Measurements from ENCODE around the gene POU2F1. TPM values are rescaled to one million over a fixed set of nuclear protein-coding genes. Genes with fewer than 3 reads are reported as not detected.
"Not testable (repeated sequence)": the region's sequence is repeated elsewhere in the genome, so short reads cannot be mapped to it uniquely, and the experiment has no call there.

Gene POU2F1
- total and polyA plus RNA-seq, 4 experiments from 2014 or later = 5.7 to 22.9 (median 14.4) TPM

DNA sequence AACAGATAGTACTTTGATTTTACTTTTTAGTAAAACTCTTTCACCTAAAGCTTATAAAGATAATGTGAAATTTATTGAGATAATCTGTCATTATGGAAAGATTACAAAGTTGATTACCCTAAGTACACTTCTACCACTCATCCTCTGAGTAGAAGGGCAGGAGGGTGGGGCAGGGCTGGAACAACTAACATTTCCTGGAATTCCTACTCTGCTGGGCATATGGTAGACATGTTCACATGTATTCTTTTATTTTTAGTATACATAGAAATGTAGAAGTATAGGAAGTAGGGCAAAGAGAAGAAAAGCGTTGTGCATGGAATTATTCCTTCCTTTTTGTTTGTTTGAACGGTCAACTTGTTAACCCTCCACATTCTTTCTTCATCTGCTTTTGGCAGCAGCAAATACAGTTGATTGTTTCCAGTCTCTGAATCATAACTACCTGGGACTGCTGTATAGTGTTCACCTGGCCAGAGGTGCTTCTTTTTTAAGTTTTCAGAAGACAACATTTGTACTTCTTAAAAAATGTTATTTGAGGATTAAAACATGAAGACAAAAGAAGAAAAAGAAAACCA, 85.1 kb downstream of the POU2F1 start:
- intact Hi-C loops (cut with micrococcal nuclease) = no loop called here
- no peak for DNase-seq
- Histone ChIP-seq H3K9me3 (ENCODE audit: control insufficient read depth in 1 of 2, low read length in 2 of 2) (no peaks in the 10 kb centered on the region), H3K4me3 (ENCODE audit: low read length in 2 of 2) (no peak overlapping the region), H3K36me3 (ENCODE audit: insufficient read depth, low read length) (no peaks in the 10 kb centered on the region), H3K27me3 (ENCODE audit: insufficient read depth, low read length) (no peaks in the 10 kb centered on the region), H3K4me1 (ENCODE audit: insufficient read depth, low read length) (no peaks in the 10 kb centered on the region), H3K27ac (ENCODE audit: low read depth, low read length) (no peak overlapping the region)
- POLR2A ChIA-PET (ENCODE audit: partially characterized antibody) = no interaction called here
- CTCF ChIA-PET (ENCODE audit: partially characterized antibody) = no interaction called here
- no peaks in the 10 kb centered on the region for H3K9me3 Mint-ChIP-seq
- H3K27ac Mint-ChIP-seq = peak overlapping the region in 1 of 7 donors; percentile 33
- no peaks in the 10 kb centered on the region for H3K27me3 Mint-ChIP-seq
- no peak overlapping the region for H3K4me3 Mint-ChIP-seq
- H3K4me1 Mint-ChIP-seq = peaks cover 0 to 6% (median 2%) of the 10 kb centered on the region in 4 donors
- H3K36me3 Mint-ChIP-seq = peaks cover 0 to 3% of the 10 kb centered on the region in 2 donors

DNA sequence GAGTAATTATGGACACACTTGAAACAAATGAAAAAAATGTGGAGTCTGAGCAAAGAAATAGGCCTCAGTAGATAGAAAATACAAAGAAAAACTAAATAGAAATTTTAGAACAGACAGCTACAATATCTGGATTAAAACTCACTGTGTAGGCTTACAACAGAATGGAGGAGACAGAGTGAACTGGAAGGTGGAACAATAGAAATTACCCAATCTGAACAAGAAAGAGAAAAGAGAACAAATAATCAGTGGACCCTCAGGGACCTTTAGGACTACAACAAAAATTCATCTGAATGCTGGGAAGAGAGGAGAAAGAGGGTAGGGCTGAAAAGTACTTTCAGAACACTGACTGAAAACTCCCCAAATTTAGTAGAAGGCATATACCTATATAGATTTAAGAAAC, 90.0 kb downstream of the POU2F1 start:
- Histone ChIP-seq H3K36me3 (ENCODE audit: insufficient read depth, low read length) (no peaks in the 10 kb centered on the region), H3K4me1 (ENCODE audit: insufficient read depth, low read length) (no peaks in the 10 kb centered on the region), H3K4me3 (ENCODE audit: low read length in 2 of 2) (no peak overlapping the region), H3K9me3 (ENCODE audit: control insufficient read depth in 1 of 2, low read length in 2 of 2) (no peaks in the 10 kb centered on the region), H3K27ac (ENCODE audit: low read depth, low read length) (no peak overlapping the region), H3K27me3 (ENCODE audit: insufficient read depth, low read length) (no peaks in the 10 kb centered on the region)
- Mint-ChIP-seq H3K27me3 (no peaks in the 10 kb centered on the region), H3K36me3 (peaks cover 15 to 25% of the 10 kb centered on the region in 2 donors), H3K4me3 (no peak overlapping the region), H3K9me3 (peaks cover 0 to 21% (median 10%) of the 10 kb centered on the region in 8 donors), H3K4me1 (peaks cover 0 to 6% (median 4%) of the 10 kb centered on the region in 4 donors), H3K27ac (peak overlapping the region in 1 of 7 donors; percentile 5)
- ChIA-PET CTCF (ENCODE audit: partially characterized antibody) (interaction anchor here (1.1 kb wide), 1 partner anchor 229 kb away, joined by 3 read pairs; no protein-coding TSS in a partner anchor), POLR2A (ENCODE audit: partially characterized antibody) (no interaction called here)
- intact Hi-C loops (cut with micrococcal nuclease) = no loop called here
- no peak for DNase-seq

DNA sequence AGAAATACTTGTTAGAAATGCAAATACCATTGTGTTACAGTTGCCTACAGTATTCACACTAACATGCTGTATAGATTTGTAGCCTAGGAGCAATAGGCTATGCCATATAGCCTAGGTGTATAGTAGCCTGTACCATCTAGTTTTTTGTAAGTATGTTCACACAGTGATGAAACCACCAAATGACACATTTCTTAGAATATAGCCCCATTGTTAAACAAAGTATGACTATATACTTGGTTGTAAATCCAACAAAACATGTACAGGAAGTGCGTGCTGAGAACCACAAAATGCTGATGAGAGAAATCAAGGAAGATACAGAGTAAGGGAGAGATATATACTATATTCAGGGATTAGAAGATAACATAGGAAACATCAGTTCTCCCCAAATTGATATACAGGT, 92.2 kb downstream of the POU2F1 start:
- Histone ChIP-seq H3K27ac (ENCODE audit: low read depth, low read length) (no peak overlapping the region), H3K4me3 (ENCODE audit: low read length in 2 of 2) (no peak overlapping the region), H3K9me3 (ENCODE audit: control insufficient read depth in 1 of 2, low read length in 2 of 2) (peaks cover 0 to 10% of the 10 kb centered on the region in 2 donors), H3K4me1 (ENCODE audit: insufficient read depth, low read length) (no peaks in the 10 kb centered on the region), H3K36me3 (ENCODE audit: insufficient read depth, low read length) (no peaks in the 10 kb centered on the region), H3K27me3 (ENCODE audit: insufficient read depth, low read length) (no peaks in the 10 kb centered on the region)
- ChIA-PET POLR2A (ENCODE audit: partially characterized antibody) (no interaction called here), CTCF (ENCODE audit: partially characterized antibody) (no interaction called here)
- peaks cover 2 to 41% (median 29%) of the 10 kb centered on the region in 8 donors for H3K9me3 Mint-ChIP-seq
- H3K27ac Mint-ChIP-seq = peak overlapping the region in 1 of 7 donors; percentile 29
- no peak overlapping the region for H3K4me3 Mint-ChIP-seq
- H3K4me1 Mint-ChIP-seq = peaks cover 0 to 6% (median 4%) of the 10 kb centered on the region in 4 donors
- H3K36me3 Mint-ChIP-seq = peaks cover 29 to 44% of the 10 kb centered on the region in 2 donors
- no peak for DNase-seq
- intact Hi-C loops (cut with micrococcal nuclease) = no loop called here
- H3K27me3 Mint-ChIP-seq = no peaks in the 10 kb centered on the region

DNA sequence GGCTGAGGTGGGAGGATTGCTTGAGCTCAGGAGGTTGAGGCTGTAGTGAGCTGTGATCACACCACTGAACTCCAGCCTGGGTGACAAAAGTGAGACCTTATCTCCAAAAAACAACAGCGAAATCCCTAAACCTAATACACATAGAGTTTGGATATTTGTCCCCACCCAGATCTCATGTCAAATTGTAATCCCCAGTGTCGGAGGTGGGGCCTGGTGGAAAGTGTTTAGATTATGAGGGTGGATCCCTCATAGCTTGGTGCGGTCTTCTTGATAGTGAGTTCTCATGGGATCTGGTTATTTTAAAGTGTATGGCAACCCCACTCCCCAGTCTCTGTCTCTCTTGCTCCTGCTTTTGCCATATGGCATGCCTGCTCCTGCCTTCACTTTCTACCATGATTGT, 94.0 kb downstream of the POU2F1 start:
- H3K27me3 Mint-ChIP-seq = no peaks in the 10 kb centered on the region
- Histone ChIP-seq H3K27me3 (ENCODE audit: insufficient read depth, low read length) (no peaks in the 10 kb centered on the region), H3K27ac (ENCODE audit: low read depth, low read length) (no peak overlapping the region), H3K9me3 (ENCODE audit: control insufficient read depth in 1 of 2, low read length in 2 of 2) (peaks cover 0 to 10% of the 10 kb centered on the region in 2 donors), H3K4me3 (ENCODE audit: low read length in 2 of 2) (no peak overlapping the region), H3K36me3 (ENCODE audit: insufficient read depth, low read length) (no peaks in the 10 kb centered on the region), H3K4me1 (ENCODE audit: insufficient read depth, low read length) (no peaks in the 10 kb centered on the region)
- intact Hi-C loops (cut with micrococcal nuclease) = no loop called here
- H3K27ac Mint-ChIP-seq = peak overlapping the region in 1 of 7 donors; percentile 51
- H3K36me3 Mint-ChIP-seq = peaks cover 44 to 62% of the 10 kb centered on the region in 2 donors
- DNase-seq = no peak
- H3K4me1 Mint-ChIP-seq = peaks cover 0 to 4% (median 4%) of the 10 kb centered on the region in 4 donors
- peaks cover 6 to 59% (median 46%) of the 10 kb centered on the region in 8 donors for H3K9me3 Mint-ChIP-seq
- ChIA-PET POLR2A (ENCODE audit: partially characterized antibody) (no interaction called here), CTCF (ENCODE audit: partially characterized antibody) (no interaction called here)
- no peak overlapping the region for H3K4me3 Mint-ChIP-seq

DNA sequence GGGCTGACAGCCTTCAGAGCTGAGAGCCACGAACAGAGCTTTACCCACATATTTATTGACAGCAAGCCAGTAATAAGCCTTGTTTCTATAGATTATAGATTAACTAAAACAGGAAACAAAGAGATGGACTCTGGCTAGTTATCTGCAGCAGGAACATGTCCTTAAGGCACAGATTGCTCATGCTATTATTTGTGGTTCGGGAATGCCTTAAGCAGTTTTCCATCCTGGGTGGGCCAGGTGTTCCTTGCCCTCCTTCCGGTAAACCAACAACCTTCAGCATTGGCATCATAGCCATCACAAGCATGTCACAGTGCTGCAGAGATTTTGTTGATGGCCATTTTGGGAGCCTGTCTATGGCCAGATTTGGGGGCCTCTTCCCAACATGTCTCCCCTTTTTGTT, 96.8 kb downstream of the POU2F1 start:
- ChIA-PET POLR2A (ENCODE audit: partially characterized antibody) (no interaction called here), CTCF (ENCODE audit: partially characterized antibody) (no interaction called here)
- peaks cover 0 to 25% of the 10 kb centered on the region in 2 donors for H3K9me3 ChIP-seq (ENCODE audit: control insufficient read depth in 1 of 2, low read length in 2 of 2)
- no peaks in the 10 kb centered on the region for H3K27me3 ChIP-seq (ENCODE audit: insufficient read depth, low read length)
- intact Hi-C loops (cut with micrococcal nuclease) = no loop called here
- H3K36me3 Mint-ChIP-seq = peaks cover 67 to 84% of the 10 kb centered on the region in 2 donors
- H3K4me3 Mint-ChIP-seq = no peak overlapping the region
- no peaks in the 10 kb centered on the region for H3K27me3 Mint-ChIP-seq
- peak in 1 of 5 donors; percentile 14 for DNase-seq
- H3K9me3 Mint-ChIP-seq = peaks cover 8 to 86% (median 73%) of the 10 kb centered on the region in 8 donors
- peaks cover 0 to 3% (median 3%) of the 10 kb centered on the region in 4 donors for H3K4me1 Mint-ChIP-seq
- H3K27ac Mint-ChIP-seq = no peak overlapping the region
- no peaks in the 10 kb centered on the region for H3K36me3 ChIP-seq (ENCODE audit: insufficient read depth, low read length)
- H3K27ac ChIP-seq (ENCODE audit: low read depth, low read length) = no peak overlapping the region
- H3K4me3 ChIP-seq (ENCODE audit: low read length in 2 of 2) = no peak overlapping the region
- no peaks in the 10 kb centered on the region for H3K4me1 ChIP-seq (ENCODE audit: insufficient read depth, low read length)

DNA sequence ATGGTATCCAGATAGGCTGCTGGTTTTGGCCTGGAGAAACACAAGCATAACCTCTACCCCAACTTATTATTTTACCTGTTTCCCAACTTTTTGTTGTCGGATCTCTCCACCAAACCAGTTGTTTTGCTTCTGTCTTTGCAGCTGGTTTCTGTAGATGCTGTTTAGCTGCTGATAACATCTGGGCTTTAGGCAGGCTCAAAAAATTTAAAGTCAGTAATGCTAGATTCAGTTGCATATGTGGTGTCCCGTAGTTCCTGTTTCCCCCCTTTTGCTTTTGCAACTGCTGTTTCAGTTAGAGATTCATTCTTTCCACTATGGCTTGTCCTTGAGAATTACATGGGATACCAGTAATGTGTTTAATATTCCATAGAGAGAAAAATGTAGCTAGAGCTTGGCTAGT, 98.5 kb downstream of the POU2F1 start:
- H3K4me3 ChIP-seq (ENCODE audit: low read length in 2 of 2); H3K4me1 Mint-ChIP-seq; H3K4me1 ChIP-seq (ENCODE audit: insufficient read depth, low read length); H3K27ac ChIP-seq (ENCODE audit: low read depth, low read length); H3K27me3 ChIP-seq (ENCODE audit: insufficient read depth, low read length); CTCF ChIA-PET (ENCODE audit: partially characterized antibody); H3K4me3 Mint-ChIP-seq; intact Hi-C loops (cut with micrococcal nuclease); POLR2A ChIA-PET (ENCODE audit: partially characterized antibody); DNase-seq; H3K36me3 ChIP-seq (ENCODE audit: insufficient read depth, low read length); H3K27me3 Mint-ChIP-seq; H3K27ac Mint-ChIP-seq: not testable (repeated sequence)
- Mint-ChIP-seq H3K9me3 (peaks cover 8 to 95% (median 86%) of the 10 kb centered on the region in 8 donors), H3K36me3 (peaks cover 74 to 86% of the 10 kb centered on the region in 2 donors)
- peaks cover 0 to 37% of the 10 kb centered on the region in 2 donors for H3K9me3 ChIP-seq (ENCODE audit: control insufficient read depth in 1 of 2, low read length in 2 of 2)

DNA sequence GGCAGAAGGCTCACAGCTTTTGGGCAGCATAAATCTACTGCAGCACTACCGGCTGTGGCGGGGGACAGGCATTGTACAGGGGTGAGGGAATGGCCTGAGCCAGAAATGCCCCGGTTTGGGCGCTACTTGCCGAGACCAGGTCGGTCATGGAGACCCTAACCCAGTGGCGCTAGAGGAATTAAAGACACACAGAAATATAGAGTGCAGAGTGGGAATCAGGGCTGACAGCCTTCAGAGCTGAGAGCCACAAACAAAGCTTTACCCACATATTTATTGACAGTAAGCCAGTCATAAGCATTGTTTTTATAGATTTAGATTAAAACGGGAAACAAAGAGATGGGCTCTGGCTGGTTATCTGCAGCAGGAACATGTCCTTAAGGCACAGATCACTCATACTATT, 101.8 kb downstream of the POU2F1 start:
- ChIA-PET POLR2A (ENCODE audit: partially characterized antibody) (no interaction called here), CTCF (ENCODE audit: partially characterized antibody) (no interaction called here)
- peaks cover 0 to 6% (median 2%) of the 10 kb centered on the region in 4 donors for H3K4me1 Mint-ChIP-seq
- peaks cover 73 to 88% of the 10 kb centered on the region in 2 donors for H3K36me3 Mint-ChIP-seq
- no peak overlapping the region for H3K27ac ChIP-seq (ENCODE audit: low read depth, low read length)
- H3K4me3 Mint-ChIP-seq = no peak overlapping the region
- H3K4me3 ChIP-seq (ENCODE audit: low read length in 2 of 2) = no peak overlapping the region
- DNase-seq = no peak
- no peaks in the 10 kb centered on the region for H3K36me3 ChIP-seq (ENCODE audit: insufficient read depth, low read length)
- peaks cover 0 to 40% of the 10 kb centered on the region in 2 donors for H3K9me3 ChIP-seq (ENCODE audit: control insufficient read depth in 1 of 2, low read length in 2 of 2)
- H3K27ac Mint-ChIP-seq = no peak overlapping the region
- no peaks in the 10 kb centered on the region for H3K4me1 ChIP-seq (ENCODE audit: insufficient read depth, low read length)
- H3K27me3 Mint-ChIP-seq = no peaks in the 10 kb centered on the region
- H3K9me3 Mint-ChIP-seq = peaks cover 8 to 84% (median 75%) of the 10 kb centered on the region in 8 donors
- intact Hi-C loops (cut with micrococcal nuclease) = no loop called here
- H3K27me3 ChIP-seq (ENCODE audit: insufficient read depth, low read length) = no peaks in the 10 kb centered on the region

Measured in CD4-positive, alpha-beta memory T cell (primary cell).